H1 (cell line): ENCODE measurements around the gene PRKCH.

ENCODE experiments used
- ASH2L ChIP-seq: fragments of 200-600, 300-600 bp; sonication (generic); IDR thresholded peaks from one replicate; pipeline ENCODE4 v1.7.1; 2017; ENCODE audit warnings: low read length
- FOSL1 ChIP-seq: IDR thresholded peaks from 2 replicates; pipeline ENCODE4 v1.6.1; 2011; ENCODE audit warnings: mild to moderate bottlenecking, low read depth, low read length, moderate library complexity; ENCODE audit not compliant: insufficient read depth
- SAP30 ChIP-seq: fragments of 300-600 bp; sonication (generic); IDR thresholded peaks from 2 replicates; pipeline ENCODE4 v1.7.1; 2012; ENCODE audit warnings: low read length, moderate library complexity, mild to moderate bottlenecking, inconsistent platforms; ENCODE audit not compliant: insufficient read depth, insufficient replicate concordance
- TF ChIP-seq, protein P1 (sequence below), 3 experiments: IDR thresholded peaks; 1 replicate in 2 of 3; 2 replicates in 1 of 3; pipeline versions ENCODE4 v1.5.1 to v1.6.1; 2011; ENCODE audit warnings: low read length in 3 of 3, mild to moderate bottlenecking in 3 of 3, inconsistent platforms in 2 of 3, low read depth in 1 of 3, moderate library complexity in 1 of 3; ENCODE audit not compliant: insufficient read depth in 1 of 3; ENCODE audit errors: control extremely low read depth in 1 of 3

DNA sequence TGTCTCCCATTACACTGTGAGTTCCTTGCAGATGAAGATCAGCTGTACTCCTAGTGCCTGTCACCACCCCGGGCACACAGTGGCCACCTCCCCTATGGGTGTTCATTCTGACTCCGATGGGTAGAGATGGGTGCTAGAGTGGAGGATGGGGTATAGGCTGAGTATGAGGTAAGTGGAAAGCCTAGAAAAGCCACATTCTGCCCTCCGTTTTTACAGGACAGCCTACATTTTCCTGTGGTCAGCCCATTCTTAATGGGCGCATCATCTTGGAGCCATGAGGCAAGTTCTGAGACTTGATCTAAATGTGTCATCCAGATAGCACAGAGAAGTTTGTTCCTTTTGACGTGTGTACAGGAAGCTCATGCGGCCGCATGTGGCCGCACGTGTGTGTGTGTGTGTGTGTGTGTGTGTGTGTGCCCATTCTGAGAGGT is 207.2 kb downstream of the PRKCH start:
- TF ChIP-seq SAP30 (no peak), ASH2L (no peak), FOSL1 (no peak)
- TF ChIP-seq, protein P1, sequence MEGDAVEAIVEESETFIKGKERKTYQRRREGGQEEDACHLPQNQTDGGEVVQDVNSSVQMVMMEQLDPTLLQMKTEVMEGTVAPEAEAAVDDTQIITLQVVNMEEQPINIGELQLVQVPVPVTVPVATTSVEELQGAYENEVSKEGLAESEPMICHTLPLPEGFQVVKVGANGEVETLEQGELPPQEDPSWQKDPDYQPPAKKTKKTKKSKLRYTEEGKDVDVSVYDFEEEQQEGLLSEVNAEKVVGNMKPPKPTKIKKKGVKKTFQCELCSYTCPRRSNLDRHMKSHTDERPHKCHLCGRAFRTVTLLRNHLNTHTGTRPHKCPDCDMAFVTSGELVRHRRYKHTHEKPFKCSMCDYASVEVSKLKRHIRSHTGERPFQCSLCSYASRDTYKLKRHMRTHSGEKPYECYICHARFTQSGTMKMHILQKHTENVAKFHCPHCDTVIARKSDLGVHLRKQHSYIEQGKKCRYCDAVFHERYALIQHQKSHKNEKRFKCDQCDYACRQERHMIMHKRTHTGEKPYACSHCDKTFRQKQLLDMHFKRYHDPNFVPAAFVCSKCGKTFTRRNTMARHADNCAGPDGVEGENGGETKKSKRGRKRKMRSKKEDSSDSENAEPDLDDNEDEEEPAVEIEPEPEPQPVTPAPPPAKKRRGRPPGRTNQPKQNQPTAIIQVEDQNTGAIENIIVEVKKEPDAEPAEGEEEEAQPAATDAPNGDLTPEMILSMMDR (IDR thresholded peaks at IDR 0.05; ENCODE audit: control extremely low read depth in 1 of 3, insufficient read depth in 1 of 3, low read depth in 1 of 3, low read length in 3 of 3) = no peak
